ENCODE data around the gene DOP1A. TPM values are rescaled to one million over a fixed set of nuclear protein-coding genes. Genes with fewer than 3 reads are reported as not detected.

Gene DOP1A
- polyA plus RNA-seq, 1 of the 3 experiments (the other 2 are of a cell fraction), result 3.4 TPM

DNA sequence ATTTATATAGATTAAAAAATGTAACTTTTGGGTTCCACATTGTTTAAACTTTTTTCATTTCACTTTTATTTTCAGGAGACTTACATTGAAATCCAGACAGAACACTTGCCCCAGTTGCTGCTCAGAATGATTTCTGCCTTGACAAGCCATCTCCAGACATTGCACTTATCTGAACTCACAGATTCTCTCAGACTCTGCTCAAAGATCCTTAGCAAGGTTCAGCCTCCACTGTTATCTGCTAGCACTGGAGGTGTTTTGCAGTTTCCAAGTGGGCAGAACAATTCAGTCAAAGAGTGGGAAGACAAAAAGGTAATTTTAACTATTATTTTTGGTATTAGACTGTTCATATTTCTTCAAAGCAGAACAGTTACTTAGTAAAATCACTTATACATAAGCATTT, 58.0 kb downstream of the DOP1A start:
- H3K36me3 ChIP-seq (replicated peaks in 1 of 2; ENCODE audit: control insufficient read depth in 1 of 2, insufficient read depth in 2 of 2, low read length in 1 of 2), result peaks cover 47 to 61% of the 10 kb centered on the region in 2 experiments
- H3K4me3 ChIP-seq (ENCODE audit: low read depth in 2 of 2, low read length in 1 of 2), result no peak overlapping the region
- no peak overlapping the region for H3K27ac ChIP-seq (ENCODE audit: low read depth in 2 of 2, low read length in 1 of 2)
- H3K4me2 ChIP-seq, result no peak overlapping the region
- no peaks in the 10 kb centered on the region for H3K9me2 ChIP-seq
- H4K20me1 ChIP-seq (ENCODE audit: insufficient read depth), result no peaks in the 10 kb centered on the region
- H3K27me3 ChIP-seq (ENCODE audit: insufficient read depth), result no peaks in the 10 kb centered on the region
- ChIA-PET CTCF (no interaction called here), POLR2A (no interaction called here)
- H3K9ac ChIP-seq, result no peak overlapping the region
- no peak for DNase-seq
- no peaks in the 10 kb centered on the region for H3F3A ChIP-seq (replicated peaks; ENCODE audit: insufficient read depth)
- no peak overlapping the region for H2AFZ ChIP-seq (ENCODE audit: low read depth)
- TF ChIP-seq FOSL2 (IDR thresholded peaks at IDR 0.05; ENCODE audit: borderline replicate concordance, low read depth), result no peak
- no peak for TF ChIP-seq JUND (IDR thresholded peaks at IDR 0.05)
- H3K9me3 ChIP-seq, result no peaks in the 10 kb centered on the region
- H3K79me2 ChIP-seq (ENCODE audit: insufficient read depth), result no peaks in the 10 kb centered on the region
- H3K4me1 ChIP-seq (ENCODE audit: control insufficient read depth in 1 of 2, insufficient read depth in 2 of 2, low read depth in 1 of 2, low read length in 1 of 2), result peaks cover 0 to 13% of the 10 kb centered on the region in 2 experiments; a peak in 2 of 4 replicates

DNA sequence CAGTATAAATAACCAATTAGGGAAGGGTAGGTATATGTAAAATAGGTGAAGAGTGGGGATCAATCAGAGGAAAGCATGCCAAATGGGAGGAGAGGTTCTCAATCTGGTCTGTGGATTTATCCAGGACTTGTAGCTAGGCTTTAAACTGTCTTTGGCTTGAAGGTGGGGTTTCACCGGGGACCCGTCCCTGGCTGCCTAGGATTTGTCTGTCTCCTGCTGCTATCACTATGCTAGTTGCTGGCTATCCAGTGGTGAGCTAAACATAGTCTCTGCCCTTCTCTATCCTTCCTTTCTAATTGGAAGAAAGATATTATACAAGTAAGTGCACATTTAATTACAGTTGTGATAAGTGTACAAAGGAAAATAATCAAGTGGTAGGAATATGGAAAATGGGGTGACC, 58.8 kb downstream of the DOP1A start:
- H3K4me3 ChIP-seq (ENCODE audit: low read depth in 2 of 2, low read length in 1 of 2), result no peak overlapping the region
- H3K9me2 ChIP-seq, result no peaks in the 10 kb centered on the region
- H3F3A ChIP-seq (replicated peaks; ENCODE audit: insufficient read depth), result no peaks in the 10 kb centered on the region
- no peaks in the 10 kb centered on the region for H3K79me2 ChIP-seq (ENCODE audit: insufficient read depth)
- no peaks in the 10 kb centered on the region for H3K27me3 ChIP-seq (ENCODE audit: insufficient read depth)
- H2AFZ ChIP-seq (ENCODE audit: low read depth), result no peak overlapping the region
- no peak for TF ChIP-seq FOXM1 (IDR thresholded peaks at IDR 0.05; ENCODE audit: low read depth)
- TF ChIP-seq RFX5 (IDR thresholded peaks at IDR 0.05; ENCODE audit: low read length), result no peak
- TF ChIP-seq, protein P1, sequence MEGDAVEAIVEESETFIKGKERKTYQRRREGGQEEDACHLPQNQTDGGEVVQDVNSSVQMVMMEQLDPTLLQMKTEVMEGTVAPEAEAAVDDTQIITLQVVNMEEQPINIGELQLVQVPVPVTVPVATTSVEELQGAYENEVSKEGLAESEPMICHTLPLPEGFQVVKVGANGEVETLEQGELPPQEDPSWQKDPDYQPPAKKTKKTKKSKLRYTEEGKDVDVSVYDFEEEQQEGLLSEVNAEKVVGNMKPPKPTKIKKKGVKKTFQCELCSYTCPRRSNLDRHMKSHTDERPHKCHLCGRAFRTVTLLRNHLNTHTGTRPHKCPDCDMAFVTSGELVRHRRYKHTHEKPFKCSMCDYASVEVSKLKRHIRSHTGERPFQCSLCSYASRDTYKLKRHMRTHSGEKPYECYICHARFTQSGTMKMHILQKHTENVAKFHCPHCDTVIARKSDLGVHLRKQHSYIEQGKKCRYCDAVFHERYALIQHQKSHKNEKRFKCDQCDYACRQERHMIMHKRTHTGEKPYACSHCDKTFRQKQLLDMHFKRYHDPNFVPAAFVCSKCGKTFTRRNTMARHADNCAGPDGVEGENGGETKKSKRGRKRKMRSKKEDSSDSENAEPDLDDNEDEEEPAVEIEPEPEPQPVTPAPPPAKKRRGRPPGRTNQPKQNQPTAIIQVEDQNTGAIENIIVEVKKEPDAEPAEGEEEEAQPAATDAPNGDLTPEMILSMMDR (IDR thresholded peaks at IDR 0.05), result no peak
- no peak for TF ChIP-seq RXRA (IDR thresholded peaks at IDR 0.05; ENCODE audit: borderline replicate concordance, low read depth)
- no peak for TF ChIP-seq RAD21 (IDR thresholded peaks at IDR 0.05; ENCODE audit: low read length)
- no peak for TF ChIP-seq POLR2AphosphoS5 (IDR thresholded peaks at IDR 0.05; ENCODE audit: low read depth, low read length)
- TF ChIP-seq RCOR1 (IDR thresholded peaks at IDR 0.05; ENCODE audit: low read length), result no peak
- no peak for TF ChIP-seq YY1 (IDR thresholded peaks at IDR 0.05; ENCODE audit: low read depth)
- no peak for TF ChIP-seq NRF1 (IDR thresholded peaks at IDR 0.05; ENCODE audit: low read depth, low read length)
- no peak for TF ChIP-seq SIN3A (IDR thresholded peaks at IDR 0.05; ENCODE audit: borderline replicate concordance, low read depth, low read length)
- CTCF ChIA-PET, result interaction anchor here (1.0 to 1.7 kb wide), 2 partner anchors 59 to 60 kb away, joined by 3 to 6 read pairs; partner anchors contain the start of genes DOP1A and UBE3D
- no peak overlapping the region for H3K27ac ChIP-seq (ENCODE audit: low read depth in 2 of 2, low read length in 1 of 2)
- no peak overlapping the region for H3K4me2 ChIP-seq
- H3K4me1 ChIP-seq (ENCODE audit: control insufficient read depth in 1 of 2, insufficient read depth in 2 of 2, low read depth in 1 of 2, low read length in 1 of 2), result peaks cover 0 to 13% of the 10 kb centered on the region in 2 experiments; a peak in 2 of 4 replicates
- no peaks in the 10 kb centered on the region for H4K20me1 ChIP-seq (ENCODE audit: insufficient read depth)
- POLR2A ChIA-PET, result no interaction called here
- H3K36me3 ChIP-seq (replicated peaks in 1 of 2; ENCODE audit: control insufficient read depth in 1 of 2, insufficient read depth in 2 of 2, low read length in 1 of 2), result peaks cover 49 to 56% of the 10 kb centered on the region in 2 experiments
- no peak for DNase-seq
- 92% methylated on average over 2 of the region's 2 CpGs for WGBS (ENCODE audit: low lambda C conversion rate)
- H3K9ac ChIP-seq, result no peak overlapping the region
- H3K9me3 ChIP-seq, result no peaks in the 10 kb centered on the region

DNA sequence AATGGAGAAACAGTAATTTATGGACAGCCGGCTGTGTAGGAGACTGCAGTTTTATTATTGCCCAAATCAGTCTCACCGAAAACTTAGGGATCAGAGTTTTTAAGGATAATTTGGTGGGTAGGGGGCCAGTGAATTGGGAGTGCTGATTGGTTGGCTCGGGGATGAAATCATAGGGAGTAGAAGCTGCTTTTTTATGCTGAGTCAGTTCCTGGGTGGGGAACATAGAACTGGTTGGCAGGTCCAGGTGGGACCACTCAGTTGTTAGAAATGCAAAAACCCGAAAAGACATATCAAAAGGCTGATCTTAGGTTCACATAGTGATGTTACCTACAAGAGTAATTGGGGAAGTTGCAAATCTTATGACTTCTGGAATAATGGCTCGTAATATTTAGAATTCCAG, 59.3 kb downstream of the DOP1A start:
- 91% methylated on average over 5 of the region's 5 CpGs for WGBS (ENCODE audit: low lambda C conversion rate)
- DNase-seq, result no peak
- Histone ChIP-seq H3K4me1 (ENCODE audit: control insufficient read depth in 1 of 2, insufficient read depth in 2 of 2, low read depth in 1 of 2, low read length in 1 of 2) (peaks cover 0 to 13% of the 10 kb centered on the region in 2 experiments; a peak in 2 of 4 replicates), H3K79me2 (ENCODE audit: insufficient read depth) (no peaks in the 10 kb centered on the region), H3K9ac (no peak overlapping the region), H3K36me3 (replicated peaks in 1 of 2; ENCODE audit: control insufficient read depth in 1 of 2, insufficient read depth in 2 of 2, low read length in 1 of 2) (peaks cover 49 to 54% of the 10 kb centered on the region in 2 experiments), H3F3A (replicated peaks; ENCODE audit: insufficient read depth) (no peaks in the 10 kb centered on the region), H3K27me3 (ENCODE audit: insufficient read depth) (no peaks in the 10 kb centered on the region), H3K9me3 (no peaks in the 10 kb centered on the region), H3K4me3 (ENCODE audit: low read depth in 2 of 2, low read length in 1 of 2) (no peak overlapping the region), H4K20me1 (ENCODE audit: insufficient read depth) (no peaks in the 10 kb centered on the region), H3K9me2 (no peaks in the 10 kb centered on the region), H2AFZ (ENCODE audit: low read depth) (no peak overlapping the region), H3K4me2 (no peak overlapping the region), H3K27ac (ENCODE audit: low read depth in 2 of 2, low read length in 1 of 2) (peak overlapping the region in 1 of 2 experiments; percentile 53; a peak in 2 of 4 replicates)
- TF ChIP-seq NRF1 (IDR thresholded peaks at IDR 0.05; ENCODE audit: low read depth, low read length) (no peak), GABPA (IDR thresholded peaks at IDR 0.05; ENCODE audit: low read depth) (no peak), YY1 (IDR thresholded peaks at IDR 0.05; ENCODE audit: low read depth) (no peak), CHD2 (IDR thresholded peaks at IDR 0.05; ENCODE audit: low read length, partially characterized antibody) (no peak), FOSL2 (IDR thresholded peaks at IDR 0.05; ENCODE audit: borderline replicate concordance, low read depth) (no peak), GATA2 (CRISPR knock-in tag; IDR thresholded peaks at IDR 0.05) (no peak), RAD21 (IDR thresholded peaks at IDR 0.05; ENCODE audit: low read length) (no peak), EP300 (IDR thresholded peaks at IDR 0.05; ENCODE audit: borderline replicate concordance in 1 of 2, low read depth in 1 of 2, low read length in 1 of 2) (no peak)
- TF ChIP-seq, protein P2, sequence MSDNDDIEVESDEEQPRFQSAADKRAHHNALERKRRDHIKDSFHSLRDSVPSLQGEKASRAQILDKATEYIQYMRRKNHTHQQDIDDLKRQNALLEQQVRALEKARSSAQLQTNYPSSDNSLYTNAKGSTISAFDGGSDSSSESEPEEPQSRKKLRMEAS (IDR thresholded peaks at IDR 0.05; ENCODE audit: low read depth), result no peak
- TF ChIP-seq, protein P3, sequence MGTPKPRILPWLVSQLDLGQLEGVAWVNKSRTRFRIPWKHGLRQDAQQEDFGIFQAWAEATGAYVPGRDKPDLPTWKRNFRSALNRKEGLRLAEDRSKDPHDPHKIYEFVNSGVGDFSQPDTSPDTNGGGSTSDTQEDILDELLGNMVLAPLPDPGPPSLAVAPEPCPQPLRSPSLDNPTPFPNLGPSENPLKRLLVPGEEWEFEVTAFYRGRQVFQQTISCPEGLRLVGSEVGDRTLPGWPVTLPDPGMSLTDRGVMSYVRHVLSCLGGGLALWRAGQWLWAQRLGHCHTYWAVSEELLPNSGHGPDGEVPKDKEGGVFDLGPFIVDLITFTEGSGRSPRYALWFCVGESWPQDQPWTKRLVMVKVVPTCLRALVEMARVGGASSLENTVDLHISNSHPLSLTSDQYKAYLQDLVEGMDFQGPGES (IDR thresholded peaks at IDR 0.05; ENCODE audit: low read depth, low read length), result no peak
- TF ChIP-seq, protein P4, sequence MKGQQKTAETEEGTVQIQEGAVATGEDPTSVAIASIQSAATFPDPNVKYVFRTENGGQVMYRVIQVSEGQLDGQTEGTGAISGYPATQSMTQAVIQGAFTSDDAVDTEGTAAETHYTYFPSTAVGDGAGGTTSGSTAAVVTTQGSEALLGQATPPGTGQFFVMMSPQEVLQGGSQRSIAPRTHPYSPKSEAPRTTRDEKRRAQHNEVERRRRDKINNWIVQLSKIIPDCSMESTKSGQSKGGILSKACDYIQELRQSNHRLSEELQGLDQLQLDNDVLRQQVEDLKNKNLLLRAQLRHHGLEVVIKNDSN (IDR thresholded peaks at IDR 0.05; ENCODE audit: borderline replicate concordance, low read depth), result no peak
- ChIA-PET POLR2A (no interaction called here), CTCF (interaction anchor here (1.0 to 1.7 kb wide), 2 partner anchors 59 to 61 kb away, joined by 3 to 6 read pairs; partner anchors contain the start of genes DOP1A and UBE3D)

Data from SK-N-SH (cell line).